GM12865 (cell line): Measurements from ENCODE around the gene SPRR3.
"Not testable (repeated sequence)": the region's sequence is repeated elsewhere in the genome, so short reads cannot be mapped to it uniquely, and the experiment has no call there.

Experiments used
- DNase-seq: peaks from one replicate; pipeline ENCODE4 v3.0.0; 2010; ENCODE audit warnings: low read depth
- H3K4me3 ChIP-seq: 2 replicates; pipeline ENCODE4 v1.5.1; 2011; ENCODE audit warnings: mild to moderate bottlenecking, low read depth, low read length, control low read depth
- TF ChIP-seq, protein P1 (sequence below): IDR thresholded peaks from 2 replicates; pipeline ENCODE4 v1.5.1; 2011; ENCODE audit warnings: low read length, control low read depth, low read depth, inconsistent platforms; ENCODE audit not compliant: insufficient read depth; ENCODE audit errors: missing control alignments

Gene SPRR3

DNA sequence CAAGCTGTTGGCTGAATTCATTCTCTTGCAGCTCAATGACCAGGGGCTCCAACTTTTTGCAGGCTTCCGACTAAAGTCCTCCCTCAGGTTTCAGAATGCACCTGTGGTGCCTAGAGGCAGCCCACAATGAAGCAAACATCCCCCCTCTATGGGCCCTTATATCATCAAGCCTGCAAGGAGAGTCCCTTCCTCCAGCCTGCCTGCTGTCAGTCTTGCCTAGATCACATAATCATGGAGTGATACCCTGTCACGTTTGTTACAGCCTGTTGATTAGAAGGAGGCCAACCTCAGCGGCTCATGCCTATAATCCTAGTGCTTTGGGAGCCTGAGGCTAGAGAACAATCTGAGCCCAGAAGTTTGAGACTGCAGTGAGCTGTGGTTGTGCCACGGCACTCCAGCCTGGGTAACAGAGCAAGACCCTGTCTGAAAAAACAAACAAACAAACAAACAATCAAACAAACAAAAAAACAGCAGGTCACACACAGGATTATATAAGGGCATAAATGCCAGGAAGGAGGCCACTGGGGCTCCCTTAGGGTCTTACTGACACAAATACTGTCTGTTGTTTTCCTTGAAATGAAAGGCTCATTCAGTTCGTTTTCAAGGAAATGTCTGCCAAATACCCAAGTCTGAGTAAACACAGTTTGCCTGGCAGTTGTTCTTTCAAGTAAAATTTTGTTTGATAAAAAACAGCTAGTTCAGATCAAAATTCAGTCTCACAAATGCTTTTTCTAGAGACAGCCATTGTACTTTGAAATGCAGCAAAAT, 4.7 kb upstream of the SPRR3 start:
- no peak overlapping the region for H3K4me3 ChIP-seq
- TF ChIP-seq, protein P1, sequence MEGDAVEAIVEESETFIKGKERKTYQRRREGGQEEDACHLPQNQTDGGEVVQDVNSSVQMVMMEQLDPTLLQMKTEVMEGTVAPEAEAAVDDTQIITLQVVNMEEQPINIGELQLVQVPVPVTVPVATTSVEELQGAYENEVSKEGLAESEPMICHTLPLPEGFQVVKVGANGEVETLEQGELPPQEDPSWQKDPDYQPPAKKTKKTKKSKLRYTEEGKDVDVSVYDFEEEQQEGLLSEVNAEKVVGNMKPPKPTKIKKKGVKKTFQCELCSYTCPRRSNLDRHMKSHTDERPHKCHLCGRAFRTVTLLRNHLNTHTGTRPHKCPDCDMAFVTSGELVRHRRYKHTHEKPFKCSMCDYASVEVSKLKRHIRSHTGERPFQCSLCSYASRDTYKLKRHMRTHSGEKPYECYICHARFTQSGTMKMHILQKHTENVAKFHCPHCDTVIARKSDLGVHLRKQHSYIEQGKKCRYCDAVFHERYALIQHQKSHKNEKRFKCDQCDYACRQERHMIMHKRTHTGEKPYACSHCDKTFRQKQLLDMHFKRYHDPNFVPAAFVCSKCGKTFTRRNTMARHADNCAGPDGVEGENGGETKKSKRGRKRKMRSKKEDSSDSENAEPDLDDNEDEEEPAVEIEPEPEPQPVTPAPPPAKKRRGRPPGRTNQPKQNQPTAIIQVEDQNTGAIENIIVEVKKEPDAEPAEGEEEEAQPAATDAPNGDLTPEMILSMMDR: no peak
- DNase-seq: no peak

GRCh38 chr1:152997901-152998300, 3.6 kb upstream of the SPRR3 start:
- no peak for DNase-seq
- TF ChIP-seq, protein P1: no peak
- H3K4me3 ChIP-seq: no peak overlapping the region

DNA sequence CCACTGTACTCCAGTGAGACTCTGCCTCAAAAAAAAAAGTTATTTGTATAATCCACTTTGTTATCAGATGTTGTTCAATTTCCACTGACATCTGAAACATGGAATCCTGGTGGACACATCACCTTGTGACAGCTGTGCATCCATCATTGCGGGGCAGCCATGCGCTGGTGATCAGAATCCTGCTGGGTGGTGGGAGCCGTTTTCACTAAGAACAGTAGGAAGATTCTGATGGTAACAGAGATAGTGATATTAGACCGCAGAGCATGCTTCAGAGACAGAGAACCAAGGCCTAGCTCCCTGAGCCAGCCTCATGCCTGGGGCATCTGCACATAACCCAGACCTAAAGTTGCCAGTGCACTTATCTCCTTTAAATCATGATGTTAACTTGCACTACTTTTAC, 3.1 kb upstream of the SPRR3 start:
- TF ChIP-seq, protein P1: no peak
- DNase-seq: no peak
- H3K4me3 ChIP-seq: no peak overlapping the region

DNA sequence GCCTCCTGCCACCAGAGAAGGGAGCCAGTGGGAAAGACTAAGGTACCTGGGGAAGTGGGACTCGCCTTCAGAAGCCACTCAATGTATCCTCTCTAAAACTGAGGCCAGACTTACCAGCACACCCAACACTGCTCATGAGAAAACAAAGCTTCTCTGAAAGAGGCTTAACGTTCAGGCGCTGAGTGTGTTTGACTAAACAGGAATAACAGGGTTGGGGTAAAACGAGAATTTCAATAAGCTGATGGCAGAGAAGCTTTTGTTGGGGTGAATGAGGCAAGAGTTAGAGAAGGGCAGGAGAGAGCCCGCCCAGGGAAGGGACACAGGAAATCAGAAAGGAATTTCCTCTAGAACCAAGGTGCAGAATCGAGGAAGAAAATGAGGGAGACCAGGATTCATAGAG, 1.7 kb upstream of the SPRR3 start:
- TF ChIP-seq, protein P1: no peak
- no peak overlapping the region for H3K4me3 ChIP-seq
- DNase-seq: no peak

DNA sequence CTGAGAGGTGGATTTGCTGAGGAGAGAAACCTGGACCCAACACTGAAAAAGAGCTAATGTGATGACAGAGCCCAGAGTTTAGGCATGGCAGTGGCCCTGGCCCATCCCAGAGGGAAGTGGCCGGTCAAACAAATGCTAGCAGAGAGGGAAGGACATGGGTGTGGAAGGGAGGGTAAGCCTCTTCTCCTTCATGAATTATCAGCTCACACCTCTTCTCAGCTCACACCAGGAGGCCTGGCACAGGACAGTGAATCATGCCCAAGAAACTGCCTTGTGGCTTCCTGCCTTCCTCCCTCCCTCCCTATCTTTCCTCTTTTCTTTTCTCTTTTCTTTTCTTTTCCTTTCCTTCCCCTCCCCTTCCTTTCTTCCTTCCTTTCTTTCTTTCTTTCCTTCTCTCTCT, 1.3 kb upstream of the SPRR3 start:
- no peak for DNase-seq
- no peak overlapping the region for H3K4me3 ChIP-seq
- TF ChIP-seq, protein P1: no peak

DNA sequence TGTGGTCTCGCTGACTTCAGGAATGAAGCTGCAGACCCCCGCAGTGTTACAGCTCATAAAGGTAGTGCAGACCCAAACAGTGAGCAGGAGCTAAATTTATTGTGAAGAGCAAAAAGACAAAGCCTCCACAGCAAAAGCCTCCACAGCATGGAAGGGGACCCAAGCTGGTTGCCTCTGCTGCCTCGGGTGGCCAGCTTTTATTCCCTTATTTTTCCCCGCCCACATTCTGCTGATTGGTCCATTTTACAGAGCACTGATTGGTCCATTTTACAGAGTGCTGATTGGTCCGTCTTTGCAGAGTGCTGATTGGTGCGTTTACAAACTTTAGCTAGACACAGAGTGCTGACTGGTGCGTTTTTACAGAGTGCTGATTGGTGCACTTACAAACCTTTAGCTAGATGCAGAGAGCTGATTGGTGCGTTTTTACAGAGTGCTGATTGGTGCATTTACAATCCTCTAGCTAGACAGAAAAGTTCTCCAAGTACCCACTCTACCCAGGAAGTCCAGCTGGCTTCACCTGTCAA, 9.7 kb downstream of the SPRR3 start:
- not testable (repeated sequence) for DNase-seq, H3K4me3 ChIP-seq

DNA sequence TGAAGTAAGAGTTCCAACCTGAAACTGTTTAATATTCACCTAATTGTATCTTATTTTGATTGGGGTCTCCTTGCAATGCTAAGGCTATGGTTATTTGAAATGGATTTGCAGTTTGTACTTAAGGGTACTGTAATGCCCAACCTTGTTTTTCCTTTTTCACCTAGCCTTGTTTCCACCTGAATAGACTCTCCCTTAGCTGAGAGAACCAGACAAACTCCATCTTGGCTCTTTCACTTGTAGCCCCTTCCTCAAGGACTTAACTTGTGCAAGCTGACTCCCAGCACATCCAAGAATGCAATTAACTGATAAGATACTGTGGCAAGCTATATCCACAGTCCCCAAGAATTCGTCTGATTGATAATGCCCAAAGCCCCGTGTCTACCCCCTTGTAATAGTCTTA, 20.3 kb downstream of the SPRR3 start:
- not testable (repeated sequence) for DNase-seq, H3K4me3 ChIP-seq

- H3K4me3 ChIP-seq, DNase-seq: not testable (repeated sequence)
Measured at GRCh38 chr1:153022340-153022739, 20.8 kb downstream of the SPRR3 start.
